ENCODE data around the gene CST9L.

Gene CST9L

DNA sequence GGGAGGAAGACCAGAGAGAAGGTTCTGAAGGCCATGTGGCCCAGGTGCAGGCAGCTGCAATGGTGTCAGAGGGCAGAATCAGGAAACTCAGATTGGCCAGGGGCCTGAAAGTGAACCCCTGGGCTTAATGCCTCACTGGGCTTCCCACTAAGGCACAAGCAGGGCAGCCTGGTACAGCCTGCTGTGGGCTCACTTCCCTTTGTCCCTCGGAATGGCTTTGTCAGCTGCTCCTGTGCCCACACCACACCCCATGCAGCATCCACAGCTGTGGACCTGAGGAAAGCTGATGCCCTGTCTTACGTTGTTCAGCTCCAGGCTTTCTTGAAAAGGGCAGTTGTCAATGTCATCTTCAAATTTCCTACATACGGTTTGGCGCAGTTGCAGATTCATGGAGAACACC lies 35.0 kb upstream of the CST9L start:
- H3K27me3 ChIP-seq = peaks cover 3% of the 10 kb centered on the region

DNA sequence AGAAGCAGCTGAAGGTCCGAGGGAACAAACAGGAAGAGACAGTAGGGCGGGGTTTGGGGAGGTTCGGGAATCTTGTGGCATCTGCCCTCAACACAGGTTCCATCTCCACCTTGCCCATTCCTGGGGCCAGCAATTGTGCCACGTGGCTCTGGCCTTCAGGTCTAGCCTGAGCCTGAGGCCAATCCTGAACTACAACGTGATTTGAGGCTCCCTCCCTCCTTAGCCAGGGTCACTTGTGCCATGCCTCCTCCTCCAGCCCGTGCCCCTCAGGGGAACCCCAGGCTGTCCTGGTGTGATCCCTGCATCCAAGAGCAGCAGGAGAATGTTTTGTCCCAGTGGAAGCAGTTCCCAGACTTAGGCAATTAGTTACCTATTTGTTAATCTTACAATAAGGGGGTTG lies 34.4 kb upstream of the CST9L start:
- Histone ChIP-seq H3K9me3 (no peaks in the 10 kb centered on the region), H3K36me3 (no peaks in the 10 kb centered on the region), H3K27ac (peak overlapping the region; percentile 33), H3K27me3 (peaks cover 3% of the 10 kb centered on the region), H3K4me1 (ENCODE audit: control insufficient read depth in 1 of 2, insufficient read depth in 1 of 2, low read depth in 1 of 2, low read length in 1 of 2) (no peaks in the 10 kb centered on the region), H3K4me3 (ENCODE audit: low read depth in 1 of 2, low read length in 1 of 2) (no peak overlapping the region)
- no peak for TF ChIP-seq CTCF (IDR thresholded peaks at IDR 0.05)

More for the DNA sequence above, 35.0 kb upstream of the CST9L start:
- H3K4me1 ChIP-seq (ENCODE audit: control insufficient read depth in 1 of 2, insufficient read depth in 1 of 2, low read depth in 1 of 2, low read length in 1 of 2) = no peaks in the 10 kb centered on the region
- H3K27ac ChIP-seq = no peak overlapping the region
- no peak for TF ChIP-seq CTCF (IDR thresholded peaks at IDR 0.05)
- H3K4me3 ChIP-seq (ENCODE audit: low read depth in 1 of 2, low read length in 1 of 2) = no peak overlapping the region
- H3K36me3 ChIP-seq = no peaks in the 10 kb centered on the region
- no peaks in the 10 kb centered on the region for H3K9me3 ChIP-seq

GRCh38 chr20:23602241-23602640 lies 34.0 kb upstream of the CST9L start:
- H3K9me3 ChIP-seq = no peaks in the 10 kb centered on the region
- H3K27me3 ChIP-seq = peaks cover 3% of the 10 kb centered on the region
- no peak overlapping the region for H3K4me3 ChIP-seq (ENCODE audit: low read depth in 1 of 2, low read length in 1 of 2)
- H3K4me1 ChIP-seq (ENCODE audit: control insufficient read depth in 1 of 2, insufficient read depth in 1 of 2, low read depth in 1 of 2, low read length in 1 of 2) = no peaks in the 10 kb centered on the region
- no peaks in the 10 kb centered on the region for H3K36me3 ChIP-seq
- H3K27ac ChIP-seq = peak overlapping the region; percentile 33
- TF ChIP-seq CTCF (IDR thresholded peaks at IDR 0.05) = no peak

DNA sequence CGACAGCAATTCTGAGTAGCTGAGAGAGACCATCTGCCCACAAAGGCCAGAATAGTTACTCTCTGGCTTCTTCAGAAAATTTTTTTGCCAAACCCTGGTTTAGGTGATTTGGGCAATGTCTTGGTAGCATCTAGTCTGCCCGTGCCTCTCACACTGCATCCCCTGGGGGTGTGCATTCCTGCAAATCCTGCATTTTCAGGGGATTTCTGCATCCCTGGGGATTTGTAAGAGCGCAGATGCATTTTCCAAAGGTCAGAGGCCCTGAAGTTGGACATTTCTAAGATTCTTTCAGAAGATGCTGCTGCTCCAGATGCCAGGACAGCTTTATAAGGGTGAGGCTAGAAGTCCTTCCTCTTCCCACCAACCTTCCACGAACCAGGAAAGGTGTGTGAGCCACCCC lies 33.4 kb upstream of the CST9L start:
- no peak for TF ChIP-seq CTCF (IDR thresholded peaks at IDR 0.05)
- no peak overlapping the region for H3K27ac ChIP-seq
- H3K36me3 ChIP-seq = no peaks in the 10 kb centered on the region
- H3K27me3 ChIP-seq = peaks cover 8% of the 10 kb centered on the region
- H3K4me3 ChIP-seq (ENCODE audit: low read depth in 1 of 2, low read length in 1 of 2) = no peak overlapping the region
- no peaks in the 10 kb centered on the region for H3K4me1 ChIP-seq (ENCODE audit: control insufficient read depth in 1 of 2, insufficient read depth in 1 of 2, low read depth in 1 of 2, low read length in 1 of 2)
- H3K9me3 ChIP-seq = no peaks in the 10 kb centered on the region

DNA sequence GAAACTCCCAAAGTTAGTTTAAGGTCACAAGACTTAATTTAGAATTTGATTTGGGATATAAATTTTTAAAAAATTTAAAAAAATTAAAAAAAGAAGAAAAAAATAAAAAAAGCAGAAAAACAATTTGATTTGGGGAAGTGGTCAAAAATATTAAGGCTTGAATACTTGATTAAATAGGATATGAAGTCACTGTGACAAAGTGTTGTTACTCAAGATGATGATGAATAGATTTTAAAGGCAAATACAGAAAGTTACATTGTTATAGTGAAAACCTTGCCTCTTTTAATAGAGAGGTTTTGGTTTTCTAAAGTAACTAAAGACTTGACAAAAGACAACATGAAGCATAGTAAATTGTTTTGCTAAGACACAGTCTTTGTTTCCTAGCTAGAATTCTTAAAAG lies 30.2 kb upstream of the CST9L start:
- no peak overlapping the region for H3K27ac ChIP-seq
- no peak for TF ChIP-seq CTCF (IDR thresholded peaks at IDR 0.05)
- no peaks in the 10 kb centered on the region for H3K4me1 ChIP-seq (ENCODE audit: control insufficient read depth in 1 of 2, insufficient read depth in 1 of 2, low read depth in 1 of 2, low read length in 1 of 2)
- H3K9me3 ChIP-seq = no peaks in the 10 kb centered on the region
- no peaks in the 10 kb centered on the region for H3K36me3 ChIP-seq
- H3K27me3 ChIP-seq = peaks cover 14% of the 10 kb centered on the region
- H3K4me3 ChIP-seq (ENCODE audit: low read depth in 1 of 2, low read length in 1 of 2) = no peak overlapping the region

All from neutrophil (primary cell).